GM19035 (cell line): ENCODE results near the gene PKNOX1.
"Not testable (repeated sequence)": the region's sequence is repeated elsewhere in the genome, so short reads cannot be mapped to it uniquely, and the experiment has no call there.

ENCODE experiments used
- ATAC-seq: cut with Tn5 transposase; IDR thresholded peaks from one replicate; pipeline ENCODE4 v1.9.1; 2021; ENCODE audit not compliant: unreplicated experiment

Gene PKNOX1

GRCh38 chr21:43016728-43017127 is 42.4 kb downstream of the PKNOX1 start:
- no peak for ATAC-seq

- ATAC-seq, result no peak
Measured at GRCh38 chr21:43018519-43018918, 44.2 kb downstream of the PKNOX1 start.

- ATAC-seq, result no peak
Measured at GRCh38 chr21:43020177-43020576, 45.8 kb downstream of the PKNOX1 start.

- no peak for ATAC-seq
Measured at GRCh38 chr21:43020771-43021170, 46.4 kb downstream of the PKNOX1 start.

GRCh38 chr21:43021191-43021590 is 46.8 kb downstream of the PKNOX1 start:
- ATAC-seq, result no peak

- no peak for ATAC-seq
Measured at GRCh38 chr21:43021756-43022600, 47.6 kb downstream of the PKNOX1 start.

GRCh38 chr21:43023175-43023574 is 48.8 kb downstream of the PKNOX1 start:
- no peak for ATAC-seq

GRCh38 chr21:43024439-43025136 is 50.2 kb downstream of the PKNOX1 start:
- ATAC-seq, result no peak

GRCh38 chr21:43025636-43026180 is 51.3 kb downstream of the PKNOX1 start:
- ATAC-seq, result no peak

GRCh38 chr21:43027846-43028731 is 53.7 kb downstream of the PKNOX1 start:
- ATAC-seq, result no peak

GRCh38 chr21:43029785-43030184 is 55.4 kb downstream of the PKNOX1 start:
- no peak for ATAC-seq

GRCh38 chr21:43031121-43031619 is 56.8 kb downstream of the PKNOX1 start:
- no peak for ATAC-seq

GRCh38 chr21:43034101-43034500 is 59.7 kb downstream of the PKNOX1 start:
- ATAC-seq, result no peak

- ATAC-seq, result no peak
Measured at GRCh38 chr21:43034826-43035225, 60.5 kb downstream of the PKNOX1 start.

GRCh38 chr21:43036889-43037288 is 62.5 kb downstream of the PKNOX1 start:
- not testable (repeated sequence) for ATAC-seq

- ATAC-seq, result not testable (repeated sequence)
Measured at GRCh38 chr21:43037918-43038658, 63.7 kb downstream of the PKNOX1 start.

- ATAC-seq, result not testable (repeated sequence)
Measured at GRCh38 chr21:43038659-43039044, 64.3 kb downstream of the PKNOX1 start.

- not testable (repeated sequence) for ATAC-seq
Measured at GRCh38 chr21:43042169-43042568, 67.8 kb downstream of the PKNOX1 start.

- ATAC-seq, result not testable (repeated sequence)
Measured at GRCh38 chr21:43043291-43043690, 68.9 kb downstream of the PKNOX1 start.

GRCh38 chr21:43044547-43044946 is 70.2 kb downstream of the PKNOX1 start:
- ATAC-seq, result not testable (repeated sequence)
